Measurements from ENCODE around the gene FAM3C. TPM values are rescaled to one million over a fixed set of nuclear protein-coding genes. Genes with fewer than 3 reads are reported as not detected.

The FAM3C gene
- total RNA-seq, 1 donor from 2014 or later: 89.7 TPM

DNA sequence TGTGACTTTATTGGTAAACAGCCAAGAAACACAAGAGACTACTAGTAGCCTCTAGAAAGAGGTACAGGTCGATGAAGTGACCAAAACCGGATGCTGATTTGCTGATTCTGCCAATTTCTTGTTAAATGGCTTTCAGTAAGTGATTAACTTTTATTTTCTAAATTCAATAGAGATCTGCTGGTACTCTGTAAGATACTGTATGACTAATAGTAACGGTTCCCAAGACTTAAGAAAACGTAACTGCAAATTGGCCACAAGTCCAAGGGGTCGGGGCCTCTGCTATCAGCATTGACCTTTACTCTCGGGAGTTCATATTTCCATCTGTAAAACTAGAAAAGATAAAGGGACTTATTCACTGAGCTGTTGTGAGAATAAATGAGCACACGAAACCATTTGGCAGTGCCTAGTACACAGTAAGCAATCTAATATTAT is 1.4 kb downstream of the FAM3C start:
- no peak for DNase-seq (ENCODE audit: low read depth)
- Histone ChIP-seq H3K4me3 (ENCODE audit: low read depth, low read length) (peak overlapping the region; percentile 84), H3K36me3 (ENCODE audit: control insufficient read depth, insufficient read depth, low read length) (no peaks in the 10 kb centered on the region), H3K27me3 (ENCODE audit: control insufficient read depth, insufficient read depth, low read length) (no peaks in the 10 kb centered on the region)
- TF ChIP-seq, protein P1, sequence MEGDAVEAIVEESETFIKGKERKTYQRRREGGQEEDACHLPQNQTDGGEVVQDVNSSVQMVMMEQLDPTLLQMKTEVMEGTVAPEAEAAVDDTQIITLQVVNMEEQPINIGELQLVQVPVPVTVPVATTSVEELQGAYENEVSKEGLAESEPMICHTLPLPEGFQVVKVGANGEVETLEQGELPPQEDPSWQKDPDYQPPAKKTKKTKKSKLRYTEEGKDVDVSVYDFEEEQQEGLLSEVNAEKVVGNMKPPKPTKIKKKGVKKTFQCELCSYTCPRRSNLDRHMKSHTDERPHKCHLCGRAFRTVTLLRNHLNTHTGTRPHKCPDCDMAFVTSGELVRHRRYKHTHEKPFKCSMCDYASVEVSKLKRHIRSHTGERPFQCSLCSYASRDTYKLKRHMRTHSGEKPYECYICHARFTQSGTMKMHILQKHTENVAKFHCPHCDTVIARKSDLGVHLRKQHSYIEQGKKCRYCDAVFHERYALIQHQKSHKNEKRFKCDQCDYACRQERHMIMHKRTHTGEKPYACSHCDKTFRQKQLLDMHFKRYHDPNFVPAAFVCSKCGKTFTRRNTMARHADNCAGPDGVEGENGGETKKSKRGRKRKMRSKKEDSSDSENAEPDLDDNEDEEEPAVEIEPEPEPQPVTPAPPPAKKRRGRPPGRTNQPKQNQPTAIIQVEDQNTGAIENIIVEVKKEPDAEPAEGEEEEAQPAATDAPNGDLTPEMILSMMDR (IDR thresholded peaks at IDR 0.05; ENCODE audit: insufficient read depth, low read length, poor library complexity, severe bottlenecking): no peak

DNA sequence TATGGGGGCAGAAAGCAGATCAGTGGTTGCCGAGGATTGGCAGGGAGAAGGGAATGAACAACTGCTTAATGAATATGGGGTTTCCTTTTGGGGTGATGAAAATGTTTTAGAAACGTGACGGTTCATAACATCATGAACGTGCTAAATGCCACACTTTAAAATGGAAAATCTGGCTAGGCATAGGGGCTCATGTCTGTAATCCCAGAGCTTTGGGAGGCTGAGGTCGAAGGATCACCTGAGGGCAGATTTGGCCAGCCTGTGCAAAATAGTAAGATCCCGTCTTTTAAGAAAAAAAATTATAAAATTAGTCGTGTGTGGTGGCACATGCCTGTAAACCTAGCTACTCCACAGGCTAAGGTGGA is 3.1 kb downstream of the FAM3C start:
- no peaks in the 10 kb centered on the region for H3K36me3 ChIP-seq (ENCODE audit: control insufficient read depth, insufficient read depth, low read length)
- TF ChIP-seq, protein P1 (IDR thresholded peaks at IDR 0.05; ENCODE audit: insufficient read depth, low read length, poor library complexity, severe bottlenecking): no peak
- no peak overlapping the region for H3K4me3 ChIP-seq (ENCODE audit: low read depth, low read length)
- DNase-seq (ENCODE audit: low read depth): no peak
- no peaks in the 10 kb centered on the region for H3K27me3 ChIP-seq (ENCODE audit: control insufficient read depth, insufficient read depth, low read length)

DNA sequence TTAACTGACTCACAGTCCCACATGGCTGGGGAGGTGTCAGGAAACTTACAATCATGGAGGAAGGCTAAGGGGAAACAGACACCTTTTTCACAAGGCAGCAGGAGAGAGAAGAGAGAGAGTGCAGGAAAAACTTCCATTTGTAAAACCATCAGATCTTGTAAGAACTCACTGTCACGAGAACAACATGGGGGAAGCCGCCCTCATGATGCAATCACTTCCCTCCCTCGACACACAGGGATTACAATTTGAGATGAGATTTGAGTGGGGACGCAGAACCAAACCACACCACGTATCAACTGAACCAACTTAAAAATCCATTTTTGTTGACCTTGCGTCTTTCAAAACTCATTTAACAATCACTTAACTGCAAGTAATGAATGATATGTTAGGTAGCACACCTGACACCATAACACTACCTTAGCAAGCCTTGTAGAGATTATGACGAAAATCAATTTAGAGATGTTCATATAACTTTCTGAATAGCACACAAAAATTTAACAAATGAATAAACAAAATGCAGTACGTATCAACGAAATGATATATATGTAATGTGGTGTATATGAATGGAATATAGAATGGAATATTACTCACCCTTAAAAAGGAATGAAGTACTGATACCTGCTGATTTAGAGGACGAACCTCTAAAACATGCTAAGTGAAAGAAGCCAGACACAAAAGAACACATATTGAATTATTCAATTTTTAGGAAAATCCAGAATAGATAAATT is 3.7 kb downstream of the FAM3C start:
- H3K27me3 ChIP-seq (ENCODE audit: control insufficient read depth, insufficient read depth, low read length): no peaks in the 10 kb centered on the region
- DNase-seq (ENCODE audit: low read depth): no peak
- TF ChIP-seq, protein P1 (IDR thresholded peaks at IDR 0.05; ENCODE audit: insufficient read depth, low read length, poor library complexity, severe bottlenecking): no peak
- H3K4me3 ChIP-seq (ENCODE audit: low read depth, low read length): no peak overlapping the region
- H3K36me3 ChIP-seq (ENCODE audit: control insufficient read depth, insufficient read depth, low read length): no peaks in the 10 kb centered on the region

DNA sequence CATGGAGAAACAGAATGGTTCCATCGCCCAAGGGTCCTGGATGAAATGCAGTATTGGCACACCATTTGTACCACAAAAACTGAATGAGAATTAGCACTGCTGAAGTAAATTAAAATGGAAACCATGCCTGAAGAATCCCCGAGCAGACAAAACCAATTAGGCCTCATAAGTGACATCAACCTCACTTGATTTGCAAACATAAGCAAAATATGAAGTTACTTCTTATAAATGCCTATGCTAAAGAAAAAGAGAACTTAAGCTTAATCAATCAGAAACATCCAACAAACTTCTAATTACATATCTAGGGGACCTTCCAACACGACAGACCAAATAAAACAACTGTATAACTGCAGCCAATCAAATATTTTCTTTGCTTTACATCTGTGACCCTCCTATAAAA is 4.4 kb downstream of the FAM3C start:
- DNase-seq (ENCODE audit: low read depth): no peak
- TF ChIP-seq, protein P1 (IDR thresholded peaks at IDR 0.05; ENCODE audit: insufficient read depth, low read length, poor library complexity, severe bottlenecking): no peak
- Histone ChIP-seq H3K4me3 (ENCODE audit: low read depth, low read length) (no peak overlapping the region), H3K36me3 (ENCODE audit: control insufficient read depth, insufficient read depth, low read length) (no peaks in the 10 kb centered on the region), H3K27me3 (ENCODE audit: control insufficient read depth, insufficient read depth, low read length) (no peaks in the 10 kb centered on the region)

DNA sequence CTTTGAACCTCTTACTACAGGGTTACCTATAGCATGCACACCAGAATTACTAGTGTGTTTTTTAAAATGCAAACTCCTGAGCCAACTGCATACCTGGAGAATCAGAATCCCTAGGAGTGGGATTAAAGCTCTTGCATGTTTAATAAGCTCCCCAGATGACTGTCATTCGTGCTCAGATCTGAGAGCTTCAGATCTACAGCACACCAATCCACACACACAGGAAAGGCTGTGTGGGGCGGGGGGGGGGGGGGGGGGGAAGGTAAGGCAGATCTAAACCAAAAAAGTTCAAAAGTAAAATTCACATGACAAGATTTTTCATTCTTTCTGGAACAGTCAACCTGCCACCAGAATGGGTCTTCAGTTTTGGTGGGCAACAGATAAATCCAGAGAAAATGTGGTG is 5.5 kb downstream of the FAM3C start:
- Histone ChIP-seq H3K27me3 (ENCODE audit: control insufficient read depth, insufficient read depth, low read length) (no peaks in the 10 kb centered on the region), H3K36me3 (ENCODE audit: control insufficient read depth, insufficient read depth, low read length) (no peaks in the 10 kb centered on the region), H3K4me3 (ENCODE audit: low read depth, low read length) (no peak overlapping the region)
- TF ChIP-seq, protein P1 (IDR thresholded peaks at IDR 0.05; ENCODE audit: insufficient read depth, low read length, poor library complexity, severe bottlenecking): no peak
- DNase-seq (ENCODE audit: low read depth): no peak

DNA sequence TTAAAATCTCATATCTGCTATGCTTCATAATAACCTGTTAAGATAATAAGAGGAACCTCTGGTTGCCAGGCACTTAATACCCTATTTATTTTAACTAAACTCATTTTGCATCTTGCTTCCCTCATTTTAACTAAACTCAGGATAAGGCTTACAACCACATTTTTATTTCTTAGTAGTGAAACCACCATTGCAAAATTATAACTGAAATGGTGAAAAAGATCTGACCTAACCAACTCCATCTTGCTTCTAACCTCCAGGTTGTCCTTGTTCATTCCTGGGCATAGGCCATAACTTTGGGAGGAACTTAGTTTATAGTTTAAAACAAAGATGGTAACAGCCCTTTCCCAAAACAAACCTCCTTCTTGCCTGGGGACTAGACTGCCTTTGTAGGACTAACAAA is 6.0 kb downstream of the FAM3C start:
- Histone ChIP-seq H3K4me3 (ENCODE audit: low read depth, low read length) (no peak overlapping the region), H3K27me3 (ENCODE audit: control insufficient read depth, insufficient read depth, low read length) (no peaks in the 10 kb centered on the region), H3K36me3 (ENCODE audit: control insufficient read depth, insufficient read depth, low read length) (no peaks in the 10 kb centered on the region)
- TF ChIP-seq, protein P1 (IDR thresholded peaks at IDR 0.05; ENCODE audit: insufficient read depth, low read length, poor library complexity, severe bottlenecking): no peak
- no peak for DNase-seq (ENCODE audit: low read depth)
